GM19372 (cell line): Measurements from ENCODE around the gene PIPOX.
"Not testable (repeated sequence)": the region's sequence is repeated elsewhere in the genome, so short reads cannot be mapped to it uniquely, and the experiment has no call there.

Experiments
- ATAC-seq: cut with Tn5 transposase; IDR thresholded peaks from one replicate; pipeline ENCODE4 v1.9.1; 2021; ENCODE audit warnings: mild to moderate bottlenecking, low read depth, moderate library complexity; ENCODE audit not compliant: unreplicated experiment

The PIPOX gene

DNA sequence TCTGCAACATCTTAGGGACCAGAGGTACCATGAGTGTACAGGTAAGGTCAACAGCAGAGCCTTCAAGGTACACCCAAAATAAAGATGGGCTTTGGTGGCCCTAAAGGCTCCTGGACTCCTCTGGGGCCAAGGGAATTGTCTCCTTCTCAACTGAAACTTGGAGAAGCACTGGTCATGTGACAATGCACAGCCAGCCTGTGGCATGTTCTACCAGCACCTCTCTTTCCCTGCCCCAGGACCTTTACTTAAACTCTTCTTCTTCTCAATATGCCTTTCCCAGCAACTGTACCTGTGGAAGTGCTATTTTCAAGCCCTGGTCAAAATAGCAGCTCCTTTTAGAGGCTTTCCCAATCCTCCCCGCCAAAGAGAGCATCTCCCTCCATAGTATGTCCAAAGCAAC is 28.4 kb downstream of the PIPOX start:
- no peak for ATAC-seq

DNA sequence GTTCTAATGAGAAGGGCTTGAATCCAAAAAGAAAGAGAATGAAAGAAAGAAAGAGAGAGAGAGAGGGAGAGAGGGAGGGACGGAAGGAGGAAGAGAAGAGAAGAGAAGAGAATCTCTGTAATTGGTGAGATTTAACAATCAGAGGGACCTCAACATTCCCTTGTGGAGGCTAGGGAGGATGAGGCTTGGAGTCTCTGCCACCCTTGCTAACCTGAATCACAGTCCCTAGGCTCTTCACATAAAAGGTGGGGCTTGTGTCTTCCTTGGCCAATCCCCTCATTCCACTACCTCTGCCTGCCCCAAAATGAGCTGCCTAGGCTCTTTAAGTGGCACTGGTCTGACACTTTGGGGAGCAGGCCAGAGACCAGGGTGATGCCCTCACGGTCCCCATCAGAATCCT is 30.1 kb downstream of the PIPOX start:
- no peak for ATAC-seq

DNA sequence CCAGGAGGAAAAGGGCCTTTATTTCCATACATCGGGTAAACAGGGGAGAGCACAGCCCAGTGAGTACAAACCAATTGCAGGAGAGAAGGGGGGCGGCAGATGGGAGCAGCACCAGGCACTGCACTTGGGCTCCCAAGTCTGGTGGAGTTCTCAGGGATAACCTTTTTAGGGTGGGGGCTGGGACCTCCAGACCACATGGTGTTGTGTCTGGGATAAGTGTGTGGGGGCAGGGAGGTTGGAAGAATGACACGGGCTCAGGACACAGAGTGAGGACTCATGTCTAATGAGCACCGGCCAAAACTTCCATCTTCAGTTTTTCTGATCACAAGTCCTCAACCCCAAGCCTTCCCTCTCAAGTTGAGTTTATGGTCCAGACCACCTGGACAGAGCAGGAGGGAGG is 30.6 kb downstream of the PIPOX start:
- ATAC-seq = no peak

- ATAC-seq = no peak
These were observed 31.5 kb downstream of the PIPOX start for GRCh38 chr17:29074488-29074887.

DNA sequence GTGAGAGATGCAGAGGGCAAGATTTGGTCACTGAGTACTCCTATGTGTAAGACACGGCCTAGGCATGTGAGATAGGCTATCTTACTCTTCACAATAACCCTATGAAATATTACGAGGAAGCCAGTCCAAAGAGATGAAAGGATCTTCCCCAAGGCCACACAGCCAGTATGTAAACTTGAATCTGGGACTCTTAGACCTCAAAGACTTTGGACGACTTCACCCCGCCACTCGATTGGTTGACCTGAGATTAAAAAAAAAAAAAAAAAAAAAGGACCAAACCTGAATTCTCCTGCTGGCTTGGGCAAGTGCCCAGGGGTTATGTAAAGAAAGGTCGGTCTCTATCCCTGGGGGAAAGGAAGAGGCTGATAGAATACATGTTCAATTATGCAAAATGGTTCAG is 33.1 kb downstream of the PIPOX start:
- no peak for ATAC-seq

DNA sequence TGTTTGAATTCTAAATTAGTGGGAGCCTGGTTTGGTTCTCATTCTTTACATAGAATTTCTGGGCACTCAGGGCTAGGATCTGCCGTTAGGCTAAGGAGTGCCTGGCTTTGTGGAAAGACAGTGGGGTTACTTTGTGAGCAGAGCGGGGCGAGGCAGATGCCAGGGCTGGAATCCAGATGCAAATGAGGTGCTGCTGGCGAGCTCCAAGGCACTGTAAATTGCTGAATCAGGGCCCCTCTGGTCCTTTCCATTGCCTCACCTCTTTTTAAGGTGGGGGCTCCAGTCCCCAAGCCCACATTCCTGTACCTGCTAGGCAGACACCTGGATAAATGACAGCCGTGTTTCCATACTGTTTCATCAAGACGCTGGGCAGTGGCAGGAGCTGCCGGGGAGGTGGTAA is 33.8 kb downstream of the PIPOX start:
- ATAC-seq = no peak

GRCh38 chr17:29077320-29077719 is 34.4 kb downstream of the PIPOX start:
- no peak for ATAC-seq

DNA sequence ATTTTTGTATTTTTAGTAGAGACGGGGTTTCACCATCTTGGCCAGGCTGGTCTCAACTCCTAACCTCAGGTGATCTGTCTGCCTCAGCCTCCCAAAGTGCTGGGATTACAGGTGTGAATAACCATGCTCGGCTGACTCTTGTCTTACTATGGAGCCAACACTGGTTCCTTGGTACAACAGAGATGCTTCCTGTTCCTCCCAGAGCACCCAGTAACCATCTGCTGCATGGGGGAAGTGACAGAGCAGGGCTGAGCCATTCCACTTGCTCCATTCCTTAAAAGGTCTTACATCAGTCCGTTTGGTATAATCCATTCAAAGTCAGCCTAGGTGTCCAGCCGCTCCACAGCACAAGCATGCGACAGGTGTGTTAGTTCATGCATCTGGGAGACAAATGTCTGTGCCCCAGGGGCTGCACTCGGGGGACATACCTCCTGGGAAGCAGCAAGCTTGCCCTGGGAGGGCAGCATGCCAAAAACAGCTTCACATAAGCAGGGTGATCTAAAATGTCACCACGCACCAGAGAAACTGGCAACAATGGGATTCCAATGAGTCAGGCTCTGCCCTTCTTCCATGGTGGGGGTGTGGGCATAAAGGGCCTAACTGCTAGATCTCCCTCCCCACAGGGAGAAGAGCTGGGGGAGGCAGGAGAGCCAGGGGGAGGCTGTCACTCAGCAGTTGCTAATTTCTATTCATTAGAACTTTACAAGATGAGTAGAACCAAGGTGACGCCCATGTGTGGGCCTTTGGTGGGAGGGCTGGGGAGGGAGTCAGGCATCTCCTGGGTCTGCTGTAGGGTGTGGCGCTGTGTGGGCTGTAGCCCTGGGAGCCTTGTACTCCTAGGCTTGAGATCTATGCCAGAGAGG is 35.5 kb downstream of the PIPOX start:
- ATAC-seq = no peak

GRCh38 chr17:29079433-29079832 is 36.5 kb downstream of the PIPOX start:
- no peak for ATAC-seq

GRCh38 chr17:29079887-29080286 is 36.9 kb downstream of the PIPOX start:
- ATAC-seq = no peak

DNA sequence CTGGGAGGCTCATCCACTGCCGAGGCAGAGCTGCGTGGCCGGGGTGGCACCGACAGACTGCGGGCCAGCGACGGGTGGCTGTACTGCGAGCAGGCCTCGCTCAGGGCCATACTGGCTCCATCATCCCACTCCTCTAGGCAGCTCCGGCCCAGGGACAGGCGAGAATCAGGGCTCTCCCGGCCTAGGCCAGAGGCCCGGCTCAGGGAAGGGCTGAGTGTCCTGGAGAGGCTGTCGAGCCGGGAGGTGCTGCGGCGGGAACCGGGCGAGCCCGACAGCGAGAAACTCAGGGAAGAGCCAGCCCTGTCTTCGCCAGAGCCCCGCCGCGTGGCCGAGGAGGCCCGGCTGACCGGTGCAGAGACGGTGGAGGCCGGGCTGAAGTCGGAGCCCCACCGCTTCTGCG is 37.4 kb downstream of the PIPOX start:
- no peak for ATAC-seq

- ATAC-seq = no peak
These were observed 38.0 kb downstream of the PIPOX start for GRCh38 chr17:29080965-29081364.

DNA sequence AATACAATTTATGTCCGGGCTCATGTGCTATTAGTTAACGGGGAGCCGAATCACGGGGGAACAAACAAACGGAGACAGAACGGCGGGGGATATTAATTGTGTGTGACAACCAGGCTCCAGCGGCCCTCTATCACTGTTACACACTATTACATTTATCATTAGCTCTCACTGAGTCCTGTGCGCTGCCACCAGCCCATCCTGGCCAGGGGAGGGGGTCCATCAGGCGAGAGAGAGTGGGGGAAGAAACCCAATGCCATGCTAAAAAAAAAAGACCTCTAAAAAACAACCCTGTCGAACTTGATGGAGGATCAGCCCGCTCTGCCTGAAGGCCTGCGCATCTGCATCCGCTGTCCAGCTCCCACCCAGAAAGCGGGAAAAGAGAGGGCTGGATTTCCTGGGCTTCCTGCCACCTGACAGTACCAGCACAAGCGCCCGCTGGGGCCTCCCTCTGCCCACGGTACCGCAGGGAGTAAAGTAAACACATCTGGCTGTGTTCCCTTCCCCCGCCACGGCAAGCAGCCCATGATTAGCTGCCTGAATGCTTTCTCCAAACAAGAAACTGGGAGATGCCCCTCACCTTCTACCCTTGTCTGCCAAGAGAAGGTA is 41.7 kb downstream of the PIPOX start:
- ATAC-seq = no peak

- no peak for ATAC-seq
These were observed 42.3 kb downstream of the PIPOX start for GRCh38 chr17:29085223-29085622.

DNA sequence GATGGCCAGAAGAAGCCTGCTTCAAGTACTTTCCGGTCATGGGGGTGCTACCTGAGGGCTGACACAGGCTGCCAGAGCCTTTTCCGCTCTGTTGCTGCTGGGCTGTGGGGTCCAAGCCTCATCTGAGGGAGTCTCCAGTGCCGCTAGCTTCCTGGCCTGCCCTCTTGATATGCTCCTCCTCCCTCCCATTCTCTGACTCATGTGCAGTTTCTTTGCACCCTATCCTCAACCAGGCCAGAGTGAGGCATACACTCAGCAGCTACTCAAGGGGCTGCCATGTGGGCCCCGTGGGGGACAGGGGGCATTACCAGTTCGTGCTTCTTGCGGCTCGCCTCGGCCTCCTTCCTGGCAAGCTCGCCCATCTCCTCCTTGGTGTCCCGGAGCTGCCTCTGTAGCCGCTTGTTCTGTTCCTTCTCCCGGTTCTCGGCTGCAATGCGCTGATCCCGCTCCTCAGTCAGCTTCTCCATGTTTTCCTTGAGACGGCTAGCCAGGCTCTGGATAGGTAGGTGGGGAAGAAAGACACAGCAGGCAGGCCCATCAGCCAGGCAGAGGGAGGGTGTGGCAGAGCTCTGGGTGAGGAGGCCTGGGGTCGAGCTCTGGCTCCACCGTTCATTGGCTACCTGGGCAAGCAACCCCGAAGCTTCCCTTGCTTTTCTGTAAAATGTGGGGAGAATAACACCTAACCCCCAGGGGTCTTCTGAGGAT is 43.8 kb downstream of the PIPOX start:
- ATAC-seq = no peak

DNA sequence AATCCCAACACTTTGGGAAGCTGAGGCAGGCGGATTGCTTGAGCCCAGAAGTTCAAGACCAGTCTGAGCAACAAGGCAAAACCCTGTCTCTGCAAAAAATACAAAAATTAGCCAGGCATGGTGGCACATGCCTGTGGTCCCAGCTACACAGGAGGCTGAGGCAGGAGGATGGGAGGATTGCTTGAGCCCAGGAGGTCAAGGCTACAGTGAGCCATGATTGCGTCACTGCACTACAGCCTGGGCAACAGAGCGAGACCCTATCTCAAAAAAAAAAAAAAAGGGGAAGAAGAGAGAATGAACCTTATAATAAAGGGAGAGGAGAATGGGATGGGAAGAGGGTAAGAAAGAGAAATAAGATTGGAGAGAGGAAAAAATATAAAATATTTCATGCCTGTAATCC is 45.8 kb downstream of the PIPOX start:
- ATAC-seq = not testable (repeated sequence)

GRCh38 chr17:29089601-29090044 is 46.7 kb downstream of the PIPOX start:
- ATAC-seq = no peak

DNA sequence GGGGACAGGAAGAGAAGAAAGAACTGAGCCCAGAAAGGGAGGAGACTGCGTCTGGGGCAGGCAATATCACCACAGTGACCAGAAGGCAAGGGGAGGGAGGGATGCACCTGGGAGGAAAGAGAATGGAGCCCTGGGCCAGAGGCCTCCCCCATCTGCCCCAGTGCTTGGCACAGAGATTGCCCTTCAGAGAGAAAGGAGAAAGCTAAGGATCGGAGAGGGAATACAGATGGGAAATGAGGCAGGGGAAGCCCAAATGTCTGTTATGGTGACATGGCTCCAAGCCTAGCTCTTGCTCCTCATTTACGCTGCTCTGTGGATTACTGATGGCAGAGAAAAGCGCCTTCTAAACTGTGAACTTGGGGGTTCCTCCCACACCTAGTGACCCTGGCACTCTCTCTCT is 47.2 kb downstream of the PIPOX start:
- ATAC-seq = no peak

GRCh38 chr17:29090750-29091605 is 48.0 kb downstream of the PIPOX start:
- no peak for ATAC-seq

GRCh38 chr17:29091606-29092289 is 48.8 kb downstream of the PIPOX start:
- no peak for ATAC-seq
